Psoas muscle (tissue), 8 donors: Measurements from ENCODE around the gene BARHL1. TPM values are rescaled to one million over a fixed set of nuclear protein-coding genes. Genes with fewer than 3 reads are reported as not detected.

Experiments
- ATAC-seq, 4 donors: fragments of 200-7000 bp; cut with Tn5 transposase; one replicate each; pipeline ENCODE4 v1.9.1; 2020; ENCODE audit warnings: moderate library complexity in 3 of 4, mild to moderate bottlenecking in 2 of 4
- DNase-seq, 2 donors: peaks; one replicate each; pipeline ENCODE4 v3.0.0-alpha.2; 2020
- H3K27ac ChIP-seq: fragments of 200-600 bp; one replicate; pipeline ENCODE4 v1.8.0; 2022
- H3K27me3 ChIP-seq, 3 donors: fragments of 200-600 bp in 1 of 3; one replicate each; pipeline versions ENCODE4 v1.6.1 to v1.8.0; 2013 to 2022; ENCODE audit warnings: low read length in 2 of 3, mild to moderate bottlenecking in 2 of 3, moderate library complexity in 1 of 3; ENCODE audit not compliant: insufficient read depth in 3 of 3
- H3K36me3 ChIP-seq, 2 donors: fragments of 200-600 bp in 1 of 2; one replicate each; pipeline versions ENCODE4 v1.6.1 to v1.8.0; 2013 to 2022; ENCODE audit warnings: low read depth in 1 of 2, mild to moderate bottlenecking in 1 of 2, moderate library complexity in 1 of 2; ENCODE audit not compliant: insufficient read depth in 1 of 2
- H3K4me1 ChIP-seq: fragments of 200-600 bp; one replicate; pipeline ENCODE4 v1.8.0; 2022
- H3K4me3 ChIP-seq: fragments of 200-600 bp; one replicate; pipeline ENCODE4 v1.8.0; 2022; ENCODE audit warnings: mild to moderate bottlenecking
- H3K9me3 ChIP-seq: fragments of 200-600 bp; one replicate; pipeline ENCODE4 v1.8.0; 2022
- CTCF ChIP-seq: fragments of 200-600 bp; IDR thresholded peaks from one replicate; pipeline ENCODE4 v1.8.0; 2022; ENCODE audit warnings: antibody characterized with exemption
- WGBS, 3 donors: extraction: QIAGEN DNeasy Blood & Tissue Kit; methylation state at CpG; one replicate each; pipeline versions ENCODE4 v1.1.6 to v1.1.7; 2013; 5-methylcytosine and 5-hydroxymethylcytosine counted together
- intact Hi-C, 2 donors: fragments of 100-400 bp; cut with DNase I; formaldehyde crosslinking; loops; one replicate each; pipeline versions ENCODE4 v1.11.0 to v1.14.2; 2022
- polyA plus RNA-seq, 3 donors: library from polyadenylated mRNA; stranded (reverse); fragments of 200-250 nt; gene quantifications; one replicate each; pipeline ENCODE4 v1.2.3, GENCODE V29; 2013
- total RNA-seq, 4 donors: library from RNA; stranded (reverse); fragmentation: NEBNext Ultra II Directional in 2 of 4; extraction: Animal tissue kit (Norgen Biotek cat#: 25700) in 2 of 4; gene quantifications; one replicate each; pipeline versions ENCODE4 v1.2.1 to v1.2.4, GENCODE V29; 2021 to 2023
- donor health status: healthy with polysubstance abuse.
- donor health status: DM: no; HTN: no; CAD: no; lungs with moderate emphysema.
- donor health status: Bipolar disorder and iron deficiency.
- donor health status: healthy.
- donor health status: DM: yes; HTN: yes; CAD: no.
- donor health status: DM: no; HTN: no; CAD: no.
- donor health status: DM: no; HTN: no; CAD: no.
- donor health status: DM: yes; HTN: yes; CAD: no.

The BARHL1 gene
- total and polyA plus RNA-seq, 7 donors: not detected

- intact Hi-C loops: no loop called here
- Histone ChIP-seq H3K4me3 (no peak overlapping the region), H3K27me3 (peaks cover 0 to 6% (median 0%) of the 10 kb centered on the region in 3 donors), H3K36me3 (no peaks in the 10 kb centered on the region), H3K9me3 (peaks cover 8% of the 10 kb centered on the region), H3K27ac (no peak overlapping the region), H3K4me1 (no peaks in the 10 kb centered on the region)
- no peak for DNase-seq
- ATAC-seq: no peak
- no peak for TF ChIP-seq CTCF
- 73 to 78% (median 76%) methylated on average over 7 of the region's 7 CpGs for WGBS, 3 donors
These were observed 43.3 kb upstream of the BARHL1 start for GRCh38 chr9:132539096-132539495.

GRCh38 chr9:132541051-132541450 is 41.4 kb upstream of the BARHL1 start:
- intact Hi-C loops: no loop called here
- no peak for ATAC-seq
- H3K27ac ChIP-seq: no peak overlapping the region
- no peak overlapping the region for H3K4me3 ChIP-seq
- no peak for DNase-seq
- peaks cover 0 to 23% (median 3%) of the 10 kb centered on the region in 3 donors for H3K27me3 ChIP-seq
- H3K9me3 ChIP-seq: no peaks in the 10 kb centered on the region
- WGBS, 3 donors: 81 to 85% (median 85%) methylated on average over 8 of the region's 8 CpGs
- H3K4me1 ChIP-seq: no peaks in the 10 kb centered on the region
- H3K36me3 ChIP-seq: no peaks in the 10 kb centered on the region
- no peak for TF ChIP-seq CTCF

- TF ChIP-seq CTCF: no peak
- no peaks in the 10 kb centered on the region for H3K4me1 ChIP-seq
- no peaks in the 10 kb centered on the region for H3K36me3 ChIP-seq
- WGBS, 3 donors: 74 to 77% (median 75%) methylated on average over 19 of the region's 19 CpGs
- ATAC-seq (no peak), DNase-seq (peak in 1 of 2 donors; percentile 15)
- H3K4me3 ChIP-seq: no peak overlapping the region
- H3K27me3 ChIP-seq: peaks cover 0 to 34% (median 7%) of the 10 kb centered on the region in 3 donors
- H3K9me3 ChIP-seq: no peaks in the 10 kb centered on the region
- no peak overlapping the region for H3K27ac ChIP-seq
- intact Hi-C loops: no loop called here
These were observed 40.3 kb upstream of the BARHL1 start for GRCh38 chr9:132541870-132542830.

GRCh38 chr9:132543251-132543650 is 39.2 kb upstream of the BARHL1 start:
- Histone ChIP-seq H3K27ac (no peak overlapping the region), H3K36me3 (no peaks in the 10 kb centered on the region), H3K9me3 (no peaks in the 10 kb centered on the region), H3K27me3 (peaks cover 0 to 40% (median 9%) of the 10 kb centered on the region in 3 donors), H3K4me3 (no peak overlapping the region), H3K4me1 (no peaks in the 10 kb centered on the region)
- TF ChIP-seq CTCF: no peak
- no peak for DNase-seq
- ATAC-seq: no peak
- 89 to 95% (median 95%) methylated on average over 4 of the region's 4 CpGs for WGBS, 3 donors
- intact Hi-C loops: no loop called here
